GM13977 (cell line): ENCODE data around the gene CCDC91.

Experiments
- DNase-seq: peaks from one replicate; pipeline ENCODE4 v3.0.0; 2012; ENCODE audit warnings: low spot score
- CTCF ChIP-seq: IDR thresholded peaks from 2 replicates; pipeline ENCODE4 v1.5.1; 2012; ENCODE audit warnings: mild to moderate bottlenecking, control low read depth; ENCODE audit not compliant: insufficient read depth; ENCODE audit errors: extremely low read depth, missing control alignments
- in situ Hi-C: fragments of 300-500 bp; cut with MboI; formaldehyde crosslinking; loops from one replicate; pipeline ENCODE4 v1.12.0; 2022; ENCODE audit warnings: low sequenced_read_pairs, low pct_unique_long_range_greater_than_20kb, mixed read lengths, inconsistent platforms; ENCODE audit not compliant: unreplicated experiment

CCDC91 gene

GRCh38 chr12:28424965-28425364, 234.7 kb downstream of the CCDC91 start:
- in situ Hi-C loops: no loop called here
- no peak for DNase-seq
- TF ChIP-seq CTCF: no peak

- no peak for DNase-seq
- no peak for TF ChIP-seq CTCF
- in situ Hi-C loops: no loop called here
These were observed 235.3 kb downstream of the CCDC91 start for GRCh38 chr12:28425526-28425925.

GRCh38 chr12:28427046-28427445, 236.8 kb downstream of the CCDC91 start:
- no peak for TF ChIP-seq CTCF
- DNase-seq: no peak
- in situ Hi-C loops: no loop called here

GRCh38 chr12:28440081-28440608, 249.9 kb downstream of the CCDC91 start:
- in situ Hi-C loops: no loop called here
- no peak for DNase-seq
- no peak for TF ChIP-seq CTCF

GRCh38 chr12:28442101-28442500, 251.8 kb downstream of the CCDC91 start:
- DNase-seq: no peak
- TF ChIP-seq CTCF: no peak
- in situ Hi-C loops: no loop called here

GRCh38 chr12:28443337-28443736, 253.1 kb downstream of the CCDC91 start:
- TF ChIP-seq CTCF: no peak
- DNase-seq: no peak
- in situ Hi-C loops: no loop called here

GRCh38 chr12:28446031-28446430, 255.8 kb downstream of the CCDC91 start:
- no peak for DNase-seq
- in situ Hi-C loops: no loop called here
- no peak for TF ChIP-seq CTCF
